SU-DHL-6 (cell line): ENCODE results near the gene TNFSF18.

Experiments used
- H2AFZ ChIP-seq: fragments of 200-600 bp; sonication (generic); 2 replicates; pipeline ENCODE4 v1.6.1; 2014; ENCODE audit warnings: low read depth, mild to moderate bottlenecking, moderate library complexity, mixed read lengths, antibody characterized with exemption, low read length; ENCODE audit not compliant: severe bottlenecking
- H3F3A ChIP-seq: fragments of 200-600 bp; shearing (Covaris generic); 2 replicates; pipeline ENCODE4 v1.6.0; 2016; ENCODE audit warnings: antibody characterized with exemption, mild to moderate bottlenecking; ENCODE audit not compliant: insufficient read depth
- H3K27ac ChIP-seq: fragments of 200-600 bp; sonication (generic); 2 replicates; pipeline ENCODE4 v1.5.1; 2016; ENCODE audit warnings: low read depth, mild to moderate bottlenecking, low read length, moderate library complexity, mixed read lengths
- H3K27me3 ChIP-seq: fragments of 200-600 bp; sonication (generic), shearing (Covaris generic); 2 replicates; pipeline ENCODE4 v1.6.0; 2014; ENCODE audit warnings: mild to moderate bottlenecking, low read length
- H3K36me3 ChIP-seq: fragments of 200-600 bp; sonication (generic); 2 replicates; pipeline ENCODE4 v1.6.1; 2014; ENCODE audit warnings: mild to moderate bottlenecking, low read length, mixed read lengths
- H3K4me2 ChIP-seq: fragments of 300-600, 200-600 bp; shearing (Covaris generic), sonication (generic); 2 replicates; pipeline ENCODE4 v1.6.0; 2014; ENCODE audit warnings: low read length, low read depth, mild to moderate bottlenecking; ENCODE audit not compliant: poor library complexity, severe bottlenecking
- H3K4me3 ChIP-seq: fragments of 200-600 bp; sonication (generic); 2 replicates; pipeline ENCODE4 v1.5.1; 2014; ENCODE audit warnings: antibody characterized with exemption, low read length, mild to moderate bottlenecking, mixed read lengths; ENCODE audit not compliant: insufficient read depth, poor library complexity, severe bottlenecking
- H3K79me2 ChIP-seq: fragments of 200-600 bp; sonication (generic); 2 replicates; pipeline ENCODE4 v1.6.1; 2014; ENCODE audit warnings: mild to moderate bottlenecking, low read length, moderate library complexity; ENCODE audit not compliant: insufficient read depth
- H3K9ac ChIP-seq: fragments of 200-600 bp; sonication (generic); 2 replicates; pipeline ENCODE4 v1.7.0; 2014; ENCODE audit warnings: mild to moderate bottlenecking, low read length
- H3K9me2 ChIP-seq: fragments of 200-600 bp; sonication (generic); replicated peaks from 2 replicates; pipeline ENCODE4 v1.6.1; 2014; ENCODE audit warnings: low read length; ENCODE audit not compliant: insufficient read depth
- H3K9me3 ChIP-seq: fragments of 200-600 bp; sonication (generic); 2 replicates; pipeline ENCODE4 v1.6.1; 2014; ENCODE audit warnings: low read length, mixed read lengths; ENCODE audit not compliant: insufficient read depth
- H4K20me1 ChIP-seq: fragments of 200-600 bp; sonication (generic); 2 replicates; pipeline ENCODE4 v1.6.1; 2014; ENCODE audit warnings: low read depth, mild to moderate bottlenecking, antibody characterized with exemption, low read length, moderate library complexity, mixed read lengths
- CTCF ChIP-seq: fragments of 200-600 bp; sonication (generic); IDR thresholded peaks from one replicate; pipeline ENCODE4 v1.5.1; 2017; ENCODE audit warnings: antibody characterized with exemption, mild to moderate bottlenecking, low read length, moderate library complexity; ENCODE audit not compliant: insufficient read depth, poor library complexity, severe bottlenecking
- EZH2phosphoT487 ChIP-seq: fragments of 200-600 bp; sonication (generic), shearing (Covaris generic); conservative IDR thresholded peaks from 2 replicates; pipeline ENCODE4 v1.6.1; 2018; ENCODE audit warnings: mild to moderate bottlenecking, antibody characterized with exemption, low read length, moderate library complexity, mixed read lengths

TNFSF18 gene

GRCh38 chr1:172997941-172998361, 52.8 kb downstream of the TNFSF18 start:
- no peak overlapping the region for H3K27ac ChIP-seq
- H3K27me3 ChIP-seq = no peaks in the 10 kb centered on the region
- H3K9me2 ChIP-seq = no peaks in the 10 kb centered on the region
- TF ChIP-seq CTCF (no peak), EZH2phosphoT487 (no peak)
- H3K4me2 ChIP-seq = no peak overlapping the region
- H3K9me3 ChIP-seq = no peaks in the 10 kb centered on the region
- no peaks in the 10 kb centered on the region for H3K79me2 ChIP-seq
- no peak overlapping the region for H3K4me3 ChIP-seq
- no peaks in the 10 kb centered on the region for H3F3A ChIP-seq
- H2AFZ ChIP-seq = no peak overlapping the region
- no peaks in the 10 kb centered on the region for H3K36me3 ChIP-seq
- no peaks in the 10 kb centered on the region for H4K20me1 ChIP-seq
- H3K9ac ChIP-seq = no peak overlapping the region

GRCh38 chr1:172993640-172994039, 57.1 kb downstream of the TNFSF18 start:
- H3K36me3 ChIP-seq = no peaks in the 10 kb centered on the region
- H3K79me2 ChIP-seq = no peaks in the 10 kb centered on the region
- no peaks in the 10 kb centered on the region for H3F3A ChIP-seq
- no peaks in the 10 kb centered on the region for H3K27me3 ChIP-seq
- H3K4me3 ChIP-seq = no peak overlapping the region
- H3K9me3 ChIP-seq = no peaks in the 10 kb centered on the region
- no peak overlapping the region for H2AFZ ChIP-seq
- TF ChIP-seq CTCF (no peak), EZH2phosphoT487 (no peak)
- no peak overlapping the region for H3K4me2 ChIP-seq
- no peak overlapping the region for H3K27ac ChIP-seq
- no peaks in the 10 kb centered on the region for H3K9me2 ChIP-seq
- no peaks in the 10 kb centered on the region for H4K20me1 ChIP-seq
- no peak overlapping the region for H3K9ac ChIP-seq

- TF ChIP-seq CTCF (no peak), EZH2phosphoT487 (no peak)
- no peaks in the 10 kb centered on the region for H4K20me1 ChIP-seq
- H3K27me3 ChIP-seq = no peaks in the 10 kb centered on the region
- H3K9ac ChIP-seq = no peak overlapping the region
- H3K36me3 ChIP-seq = no peaks in the 10 kb centered on the region
- H3K4me3 ChIP-seq = no peak overlapping the region
- H3K9me2 ChIP-seq = no peaks in the 10 kb centered on the region
- no peak overlapping the region for H3K4me2 ChIP-seq
- no peaks in the 10 kb centered on the region for H3K79me2 ChIP-seq
- no peak overlapping the region for H2AFZ ChIP-seq
- H3K9me3 ChIP-seq = no peaks in the 10 kb centered on the region
- H3K27ac ChIP-seq = no peak overlapping the region
- H3F3A ChIP-seq = no peaks in the 10 kb centered on the region
These were observed 58.9 kb downstream of the TNFSF18 start for GRCh38 chr1:172991674-172992400.
